Cerebellar nuclear complex (tissue), 1 donor: ENCODE measurements around the gene ADD1.

Experiments
- DNase-seq, 2 experiments: peaks; one replicate each; lab custom pipeline; 2025; lab: John Stamatoyannopoulos, UW

ADD1 gene

GRCh38 chr4:2834001-2834921, 9.4 kb upstream of the ADD1 start:
- DNase-seq: no peak

GRCh38 chr4:2835978-2836377, 7.7 kb upstream of the ADD1 start:
- no peak for DNase-seq

GRCh38 chr4:2836391-2836859, 7.2 kb upstream of the ADD1 start:
- DNase-seq: no peak

GRCh38 chr4:2837110-2837903, 6.3 kb upstream of the ADD1 start:
- DNase-seq: no peak

DNA sequence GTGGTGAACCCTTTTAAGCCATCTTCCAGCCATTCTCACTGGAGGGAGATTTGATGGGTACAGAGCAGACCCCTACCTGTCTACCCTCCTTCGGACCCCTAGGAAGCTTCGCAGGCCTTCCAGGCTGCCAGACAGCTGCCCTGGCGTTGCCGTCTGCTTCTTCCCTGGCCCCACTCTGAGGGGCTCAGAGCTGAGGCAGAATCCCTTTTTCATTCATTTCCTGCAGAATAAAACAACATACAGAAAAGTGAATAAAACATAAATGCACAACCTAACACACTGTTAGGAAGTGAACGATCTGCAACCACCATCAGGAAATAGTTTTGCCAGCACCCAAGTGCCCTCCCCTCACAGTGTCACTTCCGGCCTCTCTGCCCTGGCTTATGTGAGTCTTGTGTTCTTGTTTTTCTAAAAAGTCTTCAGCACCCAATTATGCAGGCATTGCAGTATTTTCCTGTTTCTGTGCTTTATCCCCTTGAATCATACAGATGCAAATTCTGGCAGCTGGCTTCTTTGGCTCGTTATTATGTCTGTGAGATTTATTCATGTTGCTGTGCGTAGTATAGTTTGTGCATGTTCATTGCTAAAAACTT, 5.6 kb upstream of the ADD1 start:
- no peak for DNase-seq

DNA sequence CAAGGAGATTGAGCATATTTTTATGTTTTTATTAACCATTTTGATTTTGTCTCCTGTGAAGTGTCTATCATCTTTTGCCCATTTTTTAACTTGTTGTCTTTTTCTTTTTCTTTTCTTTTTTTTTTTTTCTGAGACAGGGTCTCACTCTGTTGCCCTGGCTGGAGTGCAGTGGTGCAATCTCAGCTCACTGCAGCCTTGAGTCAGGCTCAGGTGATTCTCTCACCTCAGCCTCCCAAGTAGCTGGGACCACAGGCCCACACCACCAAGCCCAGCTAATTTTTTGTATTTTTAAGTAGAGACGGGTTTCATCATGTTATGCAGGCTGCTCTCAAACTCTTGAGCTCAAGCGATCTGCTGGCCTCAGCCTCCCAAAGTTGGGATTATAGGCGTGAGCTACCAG, 4.6 kb upstream of the ADD1 start:
- no peak for DNase-seq

GRCh38 chr4:2842687-2843262, 869 bp upstream of the ADD1 start:
- DNase-seq: no peak

- no peak for DNase-seq
These were observed 419 bp downstream of the ADD1 start for GRCh38 chr4:2843941-2844584.

DNA sequence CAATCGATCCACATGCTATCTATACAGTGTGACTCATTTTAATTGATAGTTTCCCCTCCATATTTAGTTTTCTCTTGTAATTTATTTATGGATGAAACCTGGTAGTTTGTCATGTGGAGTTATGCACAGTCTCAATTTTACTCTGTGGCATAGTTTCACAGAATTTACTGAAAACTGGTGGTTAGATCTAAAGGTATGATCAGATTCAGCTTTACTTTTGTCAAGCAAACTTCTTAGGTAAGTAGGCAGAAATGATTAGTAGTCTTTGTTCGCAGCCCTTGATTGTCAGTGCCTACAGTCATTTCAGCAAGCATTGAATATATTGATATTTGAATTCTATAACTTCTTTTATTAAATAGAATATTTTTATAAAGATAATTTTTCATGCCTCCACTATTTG, 2.5 kb downstream of the ADD1 start:
- no peak for DNase-seq

- no peak for DNase-seq
These were observed 3.7 kb downstream of the ADD1 start for GRCh38 chr4:2847302-2847871.

DNA sequence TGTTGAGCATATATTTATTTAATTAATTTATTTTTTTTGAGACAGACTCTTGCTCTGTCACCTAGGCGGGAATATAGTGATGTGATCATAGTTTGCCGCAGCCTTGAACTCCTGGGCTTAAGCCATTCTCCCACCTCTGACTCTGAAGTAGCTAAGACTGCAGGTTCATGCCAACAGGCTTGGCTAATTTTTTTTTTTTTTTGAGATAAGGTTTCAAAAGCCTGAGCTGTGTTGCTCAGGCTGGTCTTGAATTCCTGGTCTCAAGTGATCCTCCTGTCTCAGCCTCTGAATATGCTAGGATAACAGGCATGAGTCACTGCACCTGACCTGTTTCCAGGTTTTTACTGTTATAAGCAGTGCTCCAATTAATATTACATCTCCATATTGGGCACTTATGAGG, 4.8 kb downstream of the ADD1 start:
- DNase-seq: no peak

- no peak for DNase-seq
These were observed 5.9 kb downstream of the ADD1 start for GRCh38 chr4:2849267-2850152.

GRCh38 chr4:2850966-2851798, 7.5 kb downstream of the ADD1 start:
- no peak for DNase-seq

GRCh38 chr4:2852481-2852921, 8.9 kb downstream of the ADD1 start:
- DNase-seq: no peak

DNA sequence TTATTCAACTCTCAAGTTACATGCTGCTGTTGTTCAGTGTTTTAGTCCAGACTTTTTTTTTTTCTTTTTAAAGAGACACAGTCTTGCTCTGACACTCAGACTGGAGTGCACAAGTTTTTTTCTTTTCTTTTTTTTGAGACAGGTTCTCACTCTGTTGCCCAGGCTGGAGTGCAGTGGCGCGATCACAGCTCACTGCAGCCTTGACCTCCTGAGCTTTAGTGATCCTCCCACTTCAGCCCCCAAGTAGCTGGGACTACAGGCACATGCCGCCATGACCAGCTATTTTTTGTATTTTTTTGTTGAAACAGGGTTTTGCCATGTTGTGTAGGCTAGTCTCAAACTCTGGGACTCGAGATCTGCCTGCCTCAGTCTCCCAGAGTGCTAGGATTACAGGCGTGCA, 11.9 kb downstream of the ADD1 start:
- no peak for DNase-seq

GRCh38 chr4:2856266-2856665, 12.6 kb downstream of the ADD1 start:
- DNase-seq: no peak

DNA sequence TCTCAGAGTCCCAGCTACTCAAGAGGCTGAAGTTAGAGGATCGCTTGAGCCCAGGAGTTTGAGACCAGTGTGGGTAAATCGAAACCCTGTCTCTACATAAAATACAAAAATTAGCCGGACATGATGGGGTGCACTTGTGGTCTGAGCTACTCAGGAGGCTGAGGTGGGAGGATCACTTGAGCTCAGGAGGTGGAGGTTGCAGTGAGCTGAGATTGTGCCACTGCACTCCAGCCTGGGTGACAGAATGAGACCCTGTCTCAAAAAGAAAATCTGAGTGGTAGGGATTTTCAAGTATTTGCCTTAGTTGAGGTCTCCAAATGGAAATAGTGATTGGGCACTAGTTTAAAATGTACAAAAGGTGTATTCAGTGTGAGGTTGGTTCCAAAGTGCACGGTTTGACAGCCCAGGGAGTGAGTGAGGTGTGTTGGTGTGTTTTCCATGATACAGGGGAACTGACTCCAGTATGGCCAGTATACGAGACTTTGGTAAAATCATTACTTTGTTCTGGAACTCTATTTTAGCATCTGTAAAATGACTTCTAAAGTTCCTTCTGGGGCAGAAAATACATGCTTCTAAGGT, 13.8 kb downstream of the ADD1 start:
- no peak for DNase-seq

DNA sequence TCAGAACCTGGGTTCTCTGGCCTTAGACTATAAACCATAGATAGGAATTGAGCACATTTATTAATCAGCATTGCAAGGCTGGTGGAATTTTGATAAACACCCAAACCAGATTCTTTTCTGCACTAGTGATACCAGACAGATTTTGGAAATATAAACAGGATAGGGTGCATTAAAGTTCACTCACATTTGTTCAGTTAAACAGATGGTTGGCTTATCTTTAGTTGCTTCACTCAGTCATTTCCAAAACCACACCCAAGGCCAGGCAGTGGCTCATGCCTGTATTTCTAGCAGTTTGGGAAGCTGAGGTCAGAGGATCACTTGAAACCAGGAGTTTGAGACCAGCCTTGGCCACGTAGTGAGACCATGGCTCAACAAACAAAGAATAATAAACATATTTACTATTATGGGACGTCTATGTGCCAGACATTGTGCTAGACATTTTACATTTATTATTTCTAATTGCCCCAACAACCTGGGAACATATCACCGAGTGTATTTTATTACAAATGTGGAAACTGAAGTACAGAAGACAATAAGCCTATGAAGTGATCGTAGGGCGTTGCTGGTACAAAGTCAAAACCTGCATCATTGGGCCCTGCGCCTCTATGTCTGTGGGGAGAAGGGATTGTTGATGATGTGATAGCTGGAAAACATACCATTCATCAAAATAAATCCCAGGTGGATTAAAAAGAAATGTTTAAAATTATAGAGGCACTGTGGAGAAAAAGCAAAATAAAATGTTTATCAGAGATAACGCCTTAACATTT, 15.0 kb downstream of the ADD1 start:
- DNase-seq: no peak
